Ishikawa (cell line): ENCODE data around the gene ZNF879.

Source experiments
- CEBPB ChIP-seq: IDR thresholded peaks from 2 replicates; pipeline ENCODE4 v1.6.1; 2012
- CREB1 ChIP-seq: IDR thresholded peaks from 2 replicates; pipeline ENCODE4 v1.6.1; 2012; ENCODE audit warnings: low read depth
- EGR1 ChIP-seq: IDR thresholded peaks from 2 replicates; pipeline ENCODE4 v1.6.1; 2012
- EP300 ChIP-seq: IDR thresholded peaks from 2 replicates; pipeline ENCODE4 v1.6.1; 2012; ENCODE audit warnings: borderline replicate concordance
- FOXM1 ChIP-seq: IDR thresholded peaks from 2 replicates; pipeline ENCODE4 v1.6.1; 2012; ENCODE audit warnings: low read depth, borderline replicate concordance
- MAX ChIP-seq: IDR thresholded peaks from 2 replicates; pipeline ENCODE4 v1.6.1; 2012
- NFIC ChIP-seq: IDR thresholded peaks from 2 replicates; pipeline ENCODE4 v1.6.1; 2012
- RAD21 ChIP-seq: IDR thresholded peaks from 2 replicates; pipeline ENCODE4 v1.6.1; 2012; ENCODE audit warnings: low read depth
- REST ChIP-seq: IDR thresholded peaks from 2 replicates; pipeline ENCODE4 v1.6.1; 2012; ENCODE audit warnings: low read depth, mild to moderate bottlenecking
- TAF1 ChIP-seq: IDR thresholded peaks from 2 replicates; pipeline ENCODE4 v1.6.1; 2012; ENCODE audit warnings: low read depth, mild to moderate bottlenecking
- TCF12 ChIP-seq: IDR thresholded peaks from 2 replicates; pipeline ENCODE4 v1.6.1; 2012; ENCODE audit warnings: low read depth
- TEAD4 ChIP-seq: IDR thresholded peaks from 2 replicates; pipeline ENCODE4 v1.6.1; 2012
- USF1 ChIP-seq: IDR thresholded peaks from 2 replicates; pipeline ENCODE4 v1.6.1; 2012
- YY1 ChIP-seq: IDR thresholded peaks from 2 replicates; pipeline ENCODE4 v1.6.1; 2012; ENCODE audit warnings: low read depth
- ZBTB7A ChIP-seq: IDR thresholded peaks from 2 replicates; pipeline ENCODE4 v1.6.1; 2012; ENCODE audit warnings: low read depth

ZNF879 gene

GRCh38 chr5:178984145-178985072 lies 39.2 kb upstream of the ZNF879 start:
- TF ChIP-seq ZBTB7A, result no peak
- no peak for TF ChIP-seq EGR1
- TF ChIP-seq TCF12, result no peak
- no peak for TF ChIP-seq TAF1
- TF ChIP-seq YY1, result no peak
- TF ChIP-seq FOXM1, result no peak
- no peak for TF ChIP-seq EP300
- no peak for TF ChIP-seq TEAD4
- no peak for TF ChIP-seq CEBPB
- no peak for TF ChIP-seq RAD21
- TF ChIP-seq NFIC, result no peak
- TF ChIP-seq REST, result no peak
- no peak for TF ChIP-seq MAX
- TF ChIP-seq CREB1, result no peak
- no peak for TF ChIP-seq USF1

- TF ChIP-seq CEBPB, result no peak
- TF ChIP-seq ZBTB7A, result no peak
- TF ChIP-seq EP300, result no peak
- no peak for TF ChIP-seq MAX
- TF ChIP-seq EGR1, result no peak
- TF ChIP-seq TAF1, result no peak
- no peak for TF ChIP-seq TEAD4
- TF ChIP-seq TCF12, result no peak
- TF ChIP-seq REST, result no peak
- no peak for TF ChIP-seq CREB1
- TF ChIP-seq FOXM1, result no peak
- TF ChIP-seq YY1, result no peak
- TF ChIP-seq NFIC, result no peak
- TF ChIP-seq USF1, result no peak
- TF ChIP-seq RAD21, result no peak
These were observed 37.2 kb upstream of the ZNF879 start for GRCh38 chr5:178986326-178986960.

- TF ChIP-seq FOXM1, result no peak
- no peak for TF ChIP-seq REST
- TF ChIP-seq NFIC, result no peak
- TF ChIP-seq CEBPB, result no peak
These were observed 35.0 kb upstream of the ZNF879 start for GRCh38 chr5:178988436-178989220.

- TF ChIP-seq RAD21 (no peak), USF1 (no peak)
These were observed 34.3 kb upstream of the ZNF879 start for GRCh38 chr5:178989311-178989710.
